ENCODE results near the gene SUDS3. TPM values are rescaled to one million over a fixed set of nuclear protein-coding genes. Genes with fewer than 3 reads are reported as not detected.

Gene SUDS3
- total and polyA plus RNA-seq, 8 donors = 10.6 to 26.8 (median 15.0) TPM

GRCh38 chr12:118463677-118464076 is 87.3 kb downstream of the SUDS3 start:
- H3K27me3 ChIP-seq = no peaks in the 10 kb centered on the region
- H3K27ac ChIP-seq = no peak overlapping the region
- H3K36me3 ChIP-seq = no peaks in the 10 kb centered on the region
- WGBS, 2 donors = 71 to 87% methylated on average over 4 of the region's 4 CpGs
- DNase-seq (no peak), ATAC-seq (no peak), FAIRE-seq (no peak)
- H3K4me3 ChIP-seq = no peak overlapping the region
- TF ChIP-seq CTCF (IDR thresholded peaks at IDR 0.05) = no peak
- no peaks in the 10 kb centered on the region for H3K4me1 ChIP-seq
- intact Hi-C loops (cut with DNase I) = no loop called here
- no peaks in the 10 kb centered on the region for H3K9me3 ChIP-seq

- no peaks in the 10 kb centered on the region for H3K4me1 ChIP-seq
- no peak for TF ChIP-seq CTCF (IDR thresholded peaks at IDR 0.05)
- no peak overlapping the region for H3K27ac ChIP-seq
- no peak for ATAC-seq
- H3K4me3 ChIP-seq = no peak overlapping the region
- DNase-seq = no peak
- WGBS, 2 donors = 89 to 100% methylated on average over 1 of the region's 1 CpG
- FAIRE-seq = no peak
- no peaks in the 10 kb centered on the region for H3K36me3 ChIP-seq
- no peaks in the 10 kb centered on the region for H3K9me3 ChIP-seq
- H3K27me3 ChIP-seq = no peaks in the 10 kb centered on the region
- intact Hi-C loops (cut with DNase I) = no loop called here
These were observed 89.4 kb downstream of the SUDS3 start for GRCh38 chr12:118465706-118466105.

Other genes with a start within 250 kb of the SUDS3 start
- gene PEBP1, start 240.4 kb upstream of the SUDS3 start, total RNA-seq = 100 to 1,000 TPM; 106 to 146 (median 132) TPM
- gene PEBP1, start 240.4 kb upstream of the SUDS3 start, polyA plus RNA-seq = 100 to 1,000 TPM; 216 to 287 TPM
- 10 to 100 TPM in 4 of 6 donors, 1 to 10 TPM in 2; 8.9 to 21.0 (median 12.5) TPM for gene TAOK3, start 3.6 kb upstream of the SUDS3 start, total RNA-seq
- gene TAOK3, start 3.6 kb upstream of the SUDS3 start, polyA plus RNA-seq = 10 to 100 TPM in 1 of 2 donors, 1 to 10 TPM in 1; 7.9 to 11.1 TPM